Lower leg skin (tissue), 4 donors: ENCODE measurements around the gene SLC35G2. TPM values are rescaled to one million over a fixed set of nuclear protein-coding genes. Genes with fewer than 3 reads are reported as not detected.
A peak's percentile ranks its signal among the peaks of the same experiment; 100 is the strongest.

ENCODE experiments used
- DNase-seq, 2 donors: peaks; one replicate each; pipeline ENCODE4 v3.0.0-alpha.2; 2019; ENCODE audit warnings: low spot score in 2 of 2
- H3K4me3 ChIP-seq: fragments of 200-600 bp; sonication (generic); 2 replicates; pipeline ENCODE4 v1.5.1; 2017; ENCODE audit warnings: mild to moderate bottlenecking, low read depth; ENCODE audit not compliant: poor library complexity, severe bottlenecking
- CTCF ChIP-seq, 3 donors: fragments of 450-650 bp; IDR thresholded peaks; one replicate each; pipeline ENCODE4 v1.5.1; 2016; ENCODE audit warnings: antibody characterized with exemption in 3 of 3, mild to moderate bottlenecking in 3 of 3, moderate library complexity in 2 of 3
- POLR2A ChIP-seq, 2 donors: fragments of 450-650 bp; IDR thresholded peaks; one replicate each; pipeline ENCODE4 v1.6.1; 2016 to 2017; ENCODE audit warnings: antibody characterized with exemption in 2 of 2, mild to moderate bottlenecking in 1 of 2, moderate library complexity in 1 of 2
- WGBS, 2 donors: methylation state at CpG; one replicate each; pipeline ENCODE4 v1.1.5; 2018; 5-methylcytosine and 5-hydroxymethylcytosine counted together
- intact Hi-C: fragments of 100-400 bp; cut with DNase I; formaldehyde crosslinking; loops from one replicate; pipeline ENCODE4 v1.15.0; 2023; ENCODE audit warnings: low total_unique reads
- total RNA-seq, 4 donors: library from RNA; depleted of rRNA; stranded (reverse); fragments of >200 nt; gene quantifications; one replicate each; pipeline ENCODE4 v1.1.0, GENCODE V29; 2016

SLC35G2 gene
- total RNA-seq, 4 donors from 2014 or later = 1.6 to 4.1 (median 2.6) TPM

GRCh38 chr3:136804141-136804540 is 14.8 kb upstream of the SLC35G2 start:
- TF ChIP-seq POLR2A (IDR thresholded peaks at IDR 0.05) (no peak), CTCF (IDR thresholded peaks at IDR 0.05) (no peak)
- no peak overlapping the region for H3K4me3 ChIP-seq
- no peak for DNase-seq
- 93 to 96% methylated on average over 4 of the region's 4 CpGs for WGBS, 2 donors
- intact Hi-C loops = no loop called here

GRCh38 chr3:136804813-136805212 is 14.1 kb upstream of the SLC35G2 start:
- intact Hi-C loops = no loop called here
- H3K4me3 ChIP-seq = no peak overlapping the region
- DNase-seq = no peak
- TF ChIP-seq POLR2A (IDR thresholded peaks at IDR 0.05) = no peak
- no peak for TF ChIP-seq CTCF (IDR thresholded peaks at IDR 0.05)

- no peak for DNase-seq
Observed at GRCh38 chr3:136805795-136806194, 13.1 kb upstream of the SLC35G2 start.

GRCh38 chr3:136811701-136812100 is 7.2 kb upstream of the SLC35G2 start:
- intact Hi-C loops = no loop called here
- no peak overlapping the region for H3K4me3 ChIP-seq
- 75 to 76% methylated on average over 3 of the region's 3 CpGs for WGBS, 2 donors
- TF ChIP-seq POLR2A (IDR thresholded peaks at IDR 0.05) (no peak), CTCF (IDR thresholded peaks at IDR 0.05) (no peak)
- DNase-seq = no peak

More at GRCh38 chr3:136805795-136806194, 13.1 kb upstream of the SLC35G2 start:
- intact Hi-C loops = no loop called here
- H3K4me3 ChIP-seq = no peak overlapping the region
- WGBS, 2 donors = 65 to 68% methylated on average over 3 of the region's 3 CpGs
- TF ChIP-seq POLR2A (IDR thresholded peaks at IDR 0.05) = no peak
- TF ChIP-seq CTCF (IDR thresholded peaks at IDR 0.05) = no peak

- no peak for TF ChIP-seq CTCF (IDR thresholded peaks at IDR 0.05)
- TF ChIP-seq POLR2A (IDR thresholded peaks at IDR 0.05) = no peak
- no peak for DNase-seq
- H3K4me3 ChIP-seq = no peak overlapping the region
- 14 to 30% methylated on average over 1 of the region's 1 CpG for WGBS, 2 donors
- intact Hi-C loops = no loop called here
Observed at GRCh38 chr3:136817448-136817847, 1.5 kb upstream of the SLC35G2 start.

GRCh38 chr3:136818191-136818768 is 646 bp upstream of the SLC35G2 start:
- WGBS, 2 donors = 45 to 51% methylated on average over 8 of the region's 8 CpGs
- DNase-seq = peak; percentile 30 to 88
- H3K4me3 ChIP-seq = no peak overlapping the region
- intact Hi-C loops = no loop called here
- no peak for TF ChIP-seq POLR2A (IDR thresholded peaks at IDR 0.05)
- TF ChIP-seq CTCF (IDR thresholded peaks at IDR 0.05) = no peak
